B cell (primary cell): Measurements from ENCODE around the gene PKMYT1. TPM values are rescaled to one million over a fixed set of nuclear protein-coding genes. Genes with fewer than 3 reads are reported as not detected.

ENCODE experiments used
- ATAC-seq: fragments of 200-7000 bp; cut with Tn5 transposase; one replicate; pipeline ENCODE4 v1.10.0; 2021; ENCODE audit warnings: low read depth, mild to moderate bottlenecking, moderate number of reproducible peaks, moderate library complexity
- CTCF ChIA-PET: fragments of 350-600 bp; sonication (Branson Sonifier 250); formaldehyde crosslinking; loops from one replicate; lab custom pipeline; 2021; ENCODE audit warnings: antibody characterized with exemption, inconsistent platforms; lab: Charles Lee
- POLR2A ChIA-PET: fragments of 350-600 bp; sonication (Branson Sonifier 250); formaldehyde crosslinking; loops from one replicate; lab custom pipeline; 2021; ENCODE audit warnings: antibody characterized with exemption; lab: Charles Lee
- DNase-seq: peaks from one replicate; pipeline ENCODE4 v3.0.0; 2013
- H2AFZ ChIP-seq: 2 replicates; pipeline ENCODE4 v1.6.1; 2012; ENCODE audit warnings: mild to moderate bottlenecking, low read depth, low read length; ENCODE audit not compliant: insufficient read depth, poor library complexity, severe bottlenecking
- H3K27ac ChIP-seq, 2 donors: 1 replicate in 1 of 2; 2 replicates in 1 of 2; pipeline ENCODE4 v1.5.1; 2012 to 2013; ENCODE audit warnings: low read length in 2 of 2, mild to moderate bottlenecking in 2 of 2, moderate library complexity in 1 of 2
- H3K27me3 ChIP-seq, 4 experiments: fragments of 200-600 bp in 1 of 4; sonication (generic) in 1 of 4; replicated peaks in 1 of 4; 1 replicate in 2 of 4; 2 replicates in 2 of 4; pipeline versions ENCODE4 v1.6.1 to v1.7.0; 2013 to 2016; ENCODE audit warnings: low read length in 3 of 4, mild to moderate bottlenecking in 2 of 4, mixed read lengths in 1 of 4, moderate library complexity in 1 of 4; ENCODE audit not compliant: insufficient read depth in 4 of 4, control insufficient read depth in 3 of 4; ENCODE audit errors: control extremely low read depth in 1 of 4
- H3K36me3 ChIP-seq, 2 experiments: replicated peaks in 1 of 2; 1 replicate in 1 of 2; 2 replicates in 1 of 2; pipeline versions ENCODE4 v1.6.1 to v1.7.1; 2013; ENCODE audit warnings: low read length in 1 of 2; ENCODE audit not compliant: insufficient read depth in 2 of 2, control insufficient read depth in 1 of 2; ENCODE audit errors: control extremely low read depth in 1 of 2, extremely low read depth in 1 of 2
- H3K4me1 ChIP-seq, 2 donors: fragments of 200-600 bp in 1 of 2; sonication (generic) in 1 of 2; 1 replicate in 1 of 2; 2 replicates in 1 of 2; pipeline versions ENCODE4 v1.5.1 to v1.6.1; 2013 to 2017; ENCODE audit warnings: low read length in 2 of 2; ENCODE audit not compliant: control insufficient read depth in 2 of 2, insufficient read depth in 2 of 2
- H3K4me2 ChIP-seq: replicated peaks from 2 replicates; pipeline ENCODE3; 2012; ENCODE audit warnings: mild to moderate bottlenecking, low read depth, low read length; ENCODE audit not compliant: poor library complexity, severe bottlenecking
- H3K4me3 ChIP-seq, 5 experiments: fragments of 200-600 bp in 1 of 5; sonication (generic) in 1 of 5; 1 replicate in 3 of 5; 2 replicates in 2 of 5; pipeline versions ENCODE4 v1.5.1 to v1.7.0; 2011 to 2016; ENCODE audit warnings: low read length in 4 of 5, mild to moderate bottlenecking in 4 of 5, low read depth in 2 of 5, control low read depth in 1 of 5, moderate library complexity in 1 of 5; ENCODE audit not compliant: insufficient read depth in 1 of 5; ENCODE audit errors: control extremely low read depth in 1 of 5, extremely low read depth in 1 of 5
- H3K79me2 ChIP-seq: fragments of 200-600 bp; sonication (generic); one replicate; pipeline ENCODE4 v1.6.0; 2016; ENCODE audit warnings: low read length; ENCODE audit not compliant: control insufficient read depth, insufficient read depth
- H3K9ac ChIP-seq: fragments of 200-600 bp; sonication (generic); 2 replicates; pipeline ENCODE4 v1.6.1; 2017; ENCODE audit warnings: mild to moderate bottlenecking, low read length, moderate library complexity
- H3K9me3 ChIP-seq, 3 donors: one replicate each; pipeline versions ENCODE4 v1.6.1 to v1.7.1; 2013; ENCODE audit warnings: low read length in 2 of 3; ENCODE audit not compliant: control insufficient read depth in 2 of 3, insufficient read depth in 1 of 3; ENCODE audit errors: control extremely low read depth in 1 of 3
- H4K20me1 ChIP-seq: 2 replicates; pipeline ENCODE4 v1.6.0; 2012; ENCODE audit warnings: mild to moderate bottlenecking, low read length; ENCODE audit not compliant: insufficient read depth, control insufficient read depth, poor library complexity, severe bottlenecking
- H3K27ac Mint-ChIP-seq: one replicate; pipeline ENCODE4 v1.8.0; 2021; ENCODE audit warnings: mixed read lengths
- H3K27me3 Mint-ChIP-seq: one replicate; pipeline ENCODE4 v1.8.0; 2021; ENCODE audit warnings: mixed read lengths
- H3K4me1 Mint-ChIP-seq: one replicate; pipeline ENCODE4 v1.8.0; 2021; ENCODE audit warnings: mixed read lengths
- H3K4me3 Mint-ChIP-seq: one replicate; pipeline ENCODE4 v1.8.0; 2021; ENCODE audit warnings: mixed read lengths
- H3K9me3 Mint-ChIP-seq: one replicate; pipeline ENCODE4 v1.8.0; 2022; ENCODE audit warnings: mixed read lengths; ENCODE audit not compliant: insufficient read depth
- CTCF ChIP-seq: fragments of 200-600 bp; IDR thresholded peaks from one replicate; pipeline ENCODE4 v1.8.0; 2022; ENCODE audit warnings: antibody characterized with exemption, mild to moderate bottlenecking
- EZH2 ChIP-seq: IDR thresholded peaks from 2 replicates; pipeline ENCODE4 v1.6.1; 2012; ENCODE audit warnings: borderline replicate concordance, low read depth, mild to moderate bottlenecking, moderate library complexity, low read length; ENCODE audit not compliant: insufficient read depth, poor library complexity, severe bottlenecking
- WGBS: methylation state at CpG from one replicate; pipeline ENCODE4 v1.1.5; 2013; ENCODE audit warnings: missing lambda C conversion rate; ENCODE audit not compliant: insufficient coverage; 5-methylcytosine and 5-hydroxymethylcytosine counted together
- intact Hi-C: fragments of 100-400 bp; cut with micrococcal nuclease; formaldehyde crosslinking; loops from one replicate; pipeline ENCODE4 v1.10.0; 2022
- polyA plus RNA-seq: library from polyadenylated mRNA; depleted of rRNA; stranded (reverse); fragments of >200 nt; gene quantifications from 2 replicates; pipeline ENCODE4 v1.2.3, GENCODE V29; 2012
- total RNA-seq, 2 donors: library from RNA; stranded (reverse); fragments of 120-200 nt in 1 of 2; gene quantifications; 1 replicate in 1 of 2; 2 replicates in 1 of 2; pipeline versions ENCODE4 v1.2.3 to v1.2.4, GENCODE V29; 2013 to 2022

The PKMYT1 gene
- total and polyA plus RNA-seq, 2 donors (not counting 1 experiment from before 2014, with no cell fraction given): 0.67 to 2.6 TPM

- H3K36me3 ChIP-seq: no peaks in the 10 kb centered on the region
- H3K27ac ChIP-seq: no peak overlapping the region
- peaks cover 0 to 10% (median 2%) of the 10 kb centered on the region in 4 experiments for H3K27me3 ChIP-seq
- intact Hi-C loops: no loop called here
- no peak overlapping the region for H2AFZ ChIP-seq
- peaks cover 4% of the 10 kb centered on the region for H3K4me1 Mint-ChIP-seq
- TF ChIP-seq CTCF: no peak
- no peak for TF ChIP-seq EZH2
- no peak overlapping the region for H3K27ac Mint-ChIP-seq
- no peak overlapping the region for H3K4me3 Mint-ChIP-seq
- no peak overlapping the region for H3K4me2 ChIP-seq
- peaks cover 10 to 12% of the 10 kb centered on the region in 2 donors for H3K4me1 ChIP-seq
- no peaks in the 10 kb centered on the region for H3K9me3 Mint-ChIP-seq
- CTCF ChIA-PET: no interaction called here
- no peaks in the 10 kb centered on the region for H4K20me1 ChIP-seq
- POLR2A ChIA-PET: interaction anchor here (0.6 kb wide), 1 partner anchor 85 kb away, joined by 9 read pairs; no protein-coding TSS in a partner anchor
- H3K27me3 Mint-ChIP-seq: peaks cover 4% of the 10 kb centered on the region
- 64% methylated on average over 14 of the region's 17 CpGs for WGBS
- no peaks in the 10 kb centered on the region for H3K79me2 ChIP-seq
- peaks cover 0 to 1% (median 0%) of the 10 kb centered on the region in 3 donors for H3K9me3 ChIP-seq
- DNase-seq (no peak), ATAC-seq (no peak)
- no peak overlapping the region for H3K9ac ChIP-seq
- H3K4me3 ChIP-seq: no peak overlapping the region
These were observed 6.5 kb downstream of the PKMYT1 start for GRCh38 chr16:2973605-2974318.

- Mint-ChIP-seq H3K4me3 (no peak overlapping the region), H3K9me3 (no peaks in the 10 kb centered on the region), H3K27ac (no peak overlapping the region), H3K4me1 (peaks cover 10% of the 10 kb centered on the region), H3K27me3 (peaks cover 9% of the 10 kb centered on the region)
- peaks cover 3% of the 10 kb centered on the region for H4K20me1 ChIP-seq
- ChIA-PET CTCF (no interaction called here), POLR2A (no interaction called here)
- peaks cover 16 to 19% of the 10 kb centered on the region in 2 donors for H3K4me1 ChIP-seq
- H3K27me3 ChIP-seq: peaks cover 0 to 17% (median 4%) of the 10 kb centered on the region in 4 experiments
- H3K36me3 ChIP-seq: no peaks in the 10 kb centered on the region
- DNase-seq (no peak), ATAC-seq (no peak)
- H3K4me2 ChIP-seq: no peak overlapping the region
- no peak overlapping the region for H3K9ac ChIP-seq
- intact Hi-C loops: no loop called here
- no peaks in the 10 kb centered on the region for H3K79me2 ChIP-seq
- H3K4me3 ChIP-seq: no peak overlapping the region
- WGBS: 90% methylated on average over 5 of the region's 5 CpGs
- peaks cover 0 to 8% (median 0%) of the 10 kb centered on the region in 3 donors for H3K9me3 ChIP-seq
- no peak overlapping the region for H3K27ac ChIP-seq
- H2AFZ ChIP-seq: no peak overlapping the region
- TF ChIP-seq EZH2: no peak
- TF ChIP-seq CTCF: no peak
These were observed 7.2 kb downstream of the PKMYT1 start for GRCh38 chr16:2973093-2973492.
